ENCODE results near the gene MT1A.
"Not testable (repeated sequence)": the region's sequence is repeated elsewhere in the genome, so short reads cannot be mapped to it uniquely, and the experiment has no call there.

Gene MT1A

DNA sequence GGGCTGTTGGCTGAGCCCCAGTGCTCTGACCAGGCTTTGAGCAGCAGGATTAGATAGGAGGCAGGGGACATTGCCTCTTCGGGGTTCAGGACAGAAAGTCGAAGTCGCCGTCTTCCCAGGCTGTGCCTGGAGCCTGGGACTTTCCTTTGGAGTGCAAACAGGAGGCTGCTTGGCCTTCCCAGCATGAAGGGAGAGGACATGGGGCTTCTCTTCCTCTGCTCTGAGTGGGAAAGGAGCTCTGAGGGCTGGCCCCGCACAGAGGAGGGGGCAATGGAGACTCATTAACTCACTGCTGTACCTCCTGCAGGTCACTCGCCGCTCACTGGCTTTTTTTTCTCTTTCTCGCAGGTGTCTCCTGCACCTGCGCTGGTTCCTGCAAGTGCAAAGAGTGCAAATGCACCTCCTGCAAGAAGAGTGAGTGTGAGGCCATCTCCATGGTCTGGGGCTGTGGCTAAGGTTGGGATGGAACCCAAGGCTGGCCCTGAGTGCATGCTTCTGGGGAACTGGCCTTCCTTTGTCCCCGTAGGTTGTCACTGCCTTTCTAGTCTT is 19.9 kb downstream of the MT1A start:
- no peak for DNase-seq

DNA sequence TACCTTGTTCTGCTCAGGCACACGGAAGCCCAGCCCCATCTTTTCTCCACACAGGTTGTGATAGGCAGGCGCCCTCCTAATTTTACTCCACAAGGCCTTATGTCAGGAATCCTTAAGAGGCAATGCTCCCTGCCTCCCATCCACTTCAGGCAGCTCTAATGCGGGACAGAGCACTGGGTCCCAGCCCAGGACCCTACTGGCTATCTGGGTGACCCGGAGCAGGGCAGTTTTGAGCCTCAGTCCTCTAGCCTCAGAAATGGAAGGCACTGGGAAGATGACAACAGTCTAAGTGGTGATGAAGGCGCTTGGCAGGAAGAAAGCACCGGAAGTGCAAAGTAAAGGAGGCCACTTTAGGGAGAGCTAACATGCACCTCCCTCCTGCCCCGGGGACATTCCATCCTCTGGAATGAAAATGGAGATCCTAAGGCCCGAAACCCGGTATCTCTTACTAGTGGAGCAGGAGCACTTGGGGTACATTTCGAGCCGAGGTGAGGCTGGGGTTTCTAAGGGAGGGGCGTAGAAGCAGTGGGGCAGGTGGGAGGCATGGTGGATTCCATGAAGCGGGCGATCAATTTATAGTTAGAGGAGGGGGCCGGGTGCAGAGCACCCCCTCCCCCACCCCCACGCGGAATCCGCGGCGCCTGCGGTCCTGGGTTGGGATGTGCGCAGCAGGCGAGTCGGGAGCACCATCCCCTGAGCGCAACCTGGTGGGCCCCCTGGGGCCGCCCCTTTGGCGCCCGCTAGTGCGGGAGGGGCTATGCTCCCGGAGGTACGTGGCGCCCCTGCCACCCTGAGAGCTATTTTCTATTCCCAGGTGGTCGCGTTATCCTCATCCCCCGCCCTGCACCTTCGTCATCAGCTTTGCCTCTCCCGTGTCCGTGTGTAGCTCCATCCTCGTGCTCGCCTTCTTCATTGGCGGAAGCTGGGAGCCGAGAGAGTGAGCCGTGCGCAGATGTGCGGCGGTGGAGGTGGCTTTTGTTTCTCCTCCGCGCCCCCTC is 24.2 kb downstream of the MT1A start:
- DNase-seq, result peak; percentile 41

DNA sequence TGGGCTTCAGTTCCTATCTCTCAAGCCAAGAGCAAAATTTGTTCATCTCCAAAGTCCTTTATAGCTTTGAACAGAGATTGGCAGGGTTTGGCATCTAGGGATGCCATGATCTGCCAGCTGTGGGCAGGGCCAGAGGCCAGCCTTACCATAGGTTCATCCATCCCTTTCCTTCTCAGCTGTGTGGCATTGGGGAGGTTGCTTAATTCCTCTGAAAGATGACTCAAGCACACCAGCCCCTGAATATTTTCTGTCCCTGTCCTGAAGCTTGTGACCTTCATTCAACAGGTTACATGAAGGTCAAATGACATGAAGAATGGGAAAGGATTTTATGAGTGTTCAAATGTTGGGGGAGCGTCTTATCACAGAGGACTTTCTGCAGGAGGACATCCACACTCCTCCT is 26.0 kb downstream of the MT1A start:
- no peak for DNase-seq

DNA sequence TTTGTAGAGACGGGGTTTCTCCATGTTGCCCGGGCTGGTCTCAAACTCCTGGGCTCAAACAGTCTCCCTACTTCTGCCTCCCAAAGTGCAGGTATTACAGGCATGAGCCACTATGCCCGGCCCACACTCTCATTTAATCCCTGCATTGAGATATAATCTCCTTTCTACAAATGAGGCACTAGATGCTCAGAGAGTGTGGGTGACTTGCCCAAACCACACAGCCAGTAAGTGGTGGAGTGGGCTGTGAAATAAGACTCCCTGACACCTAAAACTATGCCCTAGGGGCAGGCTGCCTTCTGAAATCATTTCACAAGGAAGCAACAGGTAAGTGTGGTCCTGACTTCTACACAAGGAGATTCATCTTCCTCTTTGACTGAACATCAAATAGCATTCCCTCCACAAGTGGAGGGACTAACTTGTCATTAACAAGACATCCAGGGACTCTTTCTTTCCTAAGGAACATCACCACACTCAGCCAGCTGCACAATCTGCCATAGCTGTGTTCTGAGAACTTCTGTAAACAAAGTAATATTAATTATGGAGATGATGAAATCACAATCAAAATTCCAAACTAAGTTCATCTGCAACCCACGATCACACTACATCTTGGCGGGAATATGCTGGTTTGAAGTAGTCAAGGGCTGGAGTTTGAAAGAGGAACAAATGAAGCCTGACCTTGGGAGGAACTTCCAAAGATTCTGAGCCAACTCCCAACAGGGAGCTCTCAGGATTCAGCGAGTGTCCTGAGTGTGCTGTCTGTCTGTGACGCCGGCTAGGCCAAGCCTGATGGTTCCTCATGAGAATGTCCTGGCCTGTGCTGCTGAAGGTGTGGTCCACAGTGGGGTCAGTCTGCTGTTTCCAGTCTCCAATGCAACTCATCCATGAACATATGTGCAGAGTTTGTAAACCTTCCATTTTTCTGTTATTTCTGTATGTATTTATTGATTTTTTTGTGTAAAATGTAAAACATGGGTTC is 27.1 kb downstream of the MT1A start:
- not testable (repeated sequence) for DNase-seq

DNA sequence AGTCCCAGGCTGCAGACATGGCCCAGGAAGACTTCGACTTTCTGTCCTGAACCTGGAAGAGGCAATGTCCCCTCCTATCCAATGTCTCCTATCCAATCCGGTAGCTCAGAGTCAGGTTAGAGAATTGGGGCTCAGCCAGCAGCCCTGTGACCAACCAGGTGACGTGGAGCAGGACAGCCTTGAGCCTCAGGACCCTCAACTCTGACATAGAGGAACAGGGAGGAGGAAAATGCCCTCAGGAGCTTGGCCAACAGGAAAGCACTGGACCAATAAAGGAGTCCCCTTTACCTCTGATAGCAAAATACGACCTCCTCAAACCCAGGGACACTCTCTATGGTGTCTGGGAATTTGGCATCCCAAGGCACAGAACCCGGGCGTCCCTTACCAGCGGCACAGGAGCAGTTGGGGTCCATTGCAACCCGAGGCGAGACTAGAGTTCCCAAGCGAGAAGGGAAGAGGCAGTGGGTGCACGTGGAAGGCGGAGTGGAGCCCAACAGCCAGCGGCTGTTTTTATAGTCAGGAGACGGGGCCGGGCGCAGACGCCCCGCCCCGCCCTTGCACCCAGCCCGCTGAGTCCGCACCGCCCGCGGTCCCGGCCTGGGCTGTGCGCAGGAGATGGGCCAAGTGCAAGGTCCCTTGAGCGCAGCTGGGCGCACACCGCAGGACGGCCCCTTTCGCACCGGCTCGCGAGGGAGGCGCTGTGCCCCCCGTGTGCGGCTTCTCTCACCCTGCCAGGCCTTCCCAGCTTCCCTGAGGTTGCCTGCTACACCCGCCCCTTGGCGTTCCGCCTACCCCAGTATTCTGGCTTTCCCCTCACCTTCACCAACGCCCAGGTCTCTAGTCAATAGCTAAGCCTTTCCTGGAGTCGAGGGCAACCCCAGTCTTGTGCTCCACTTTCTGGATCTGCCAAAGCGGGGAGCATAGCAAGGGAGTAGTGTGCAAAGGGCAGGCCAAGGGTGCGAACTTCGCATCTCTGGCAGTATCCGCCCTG is 29.4 kb downstream of the MT1A start, which contains the start of gene MT1G:
TSS of gene MT1G (minus strand) at position 485 of the 991 bp plus-strand sequence. CDS start at position 413, 72 bp downstream.
- DNase-seq, result peak; percentile 40

DNA sequence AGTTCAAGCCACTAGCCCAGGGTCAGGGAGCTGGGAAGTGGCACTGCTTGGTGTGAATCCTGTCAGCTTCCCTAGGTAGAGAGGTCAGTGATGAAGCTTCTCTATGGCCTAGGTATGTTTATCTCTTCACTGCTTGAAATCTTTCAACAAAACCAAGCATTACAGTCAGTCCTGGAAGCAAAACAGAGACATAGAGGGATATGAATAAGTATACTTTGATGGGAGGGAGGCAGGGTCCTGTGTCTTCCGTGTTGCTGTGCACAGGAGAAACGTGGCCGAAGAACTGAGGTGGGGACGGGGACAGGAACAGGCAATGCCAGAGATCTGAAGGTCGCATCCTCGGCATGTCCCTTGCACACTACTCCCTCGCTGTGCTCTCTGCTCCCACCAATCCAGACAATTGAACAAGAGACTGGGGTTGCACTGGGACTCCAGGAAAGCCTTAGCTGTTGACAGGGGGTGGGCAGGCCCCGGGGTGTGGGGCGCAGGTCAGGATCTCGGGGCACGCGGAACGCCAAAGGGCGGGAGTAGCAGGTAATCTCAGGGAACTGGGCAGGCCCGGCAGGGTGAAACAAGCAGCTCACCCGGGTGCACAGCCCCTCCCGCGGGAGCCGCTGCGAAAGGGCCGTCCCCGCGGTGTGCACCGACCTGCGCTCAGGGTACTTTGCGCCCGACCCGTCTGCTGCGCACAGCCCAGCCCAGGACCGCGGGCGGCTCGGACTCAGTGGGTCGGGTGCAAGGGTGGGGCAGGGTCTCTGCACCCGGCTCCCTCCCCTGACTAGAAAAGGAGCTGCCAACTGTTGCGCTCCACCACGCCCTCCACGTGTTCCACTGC is 30.8 kb downstream of the MT1A start, which contains the start of gene MT1H:
TSS of gene MT1H (plus strand) at position 810 of the 835 bp plus-strand sequence. CDS start 71 bp downstream, outside the sequence.
- DNase-seq, result no peak

DNA sequence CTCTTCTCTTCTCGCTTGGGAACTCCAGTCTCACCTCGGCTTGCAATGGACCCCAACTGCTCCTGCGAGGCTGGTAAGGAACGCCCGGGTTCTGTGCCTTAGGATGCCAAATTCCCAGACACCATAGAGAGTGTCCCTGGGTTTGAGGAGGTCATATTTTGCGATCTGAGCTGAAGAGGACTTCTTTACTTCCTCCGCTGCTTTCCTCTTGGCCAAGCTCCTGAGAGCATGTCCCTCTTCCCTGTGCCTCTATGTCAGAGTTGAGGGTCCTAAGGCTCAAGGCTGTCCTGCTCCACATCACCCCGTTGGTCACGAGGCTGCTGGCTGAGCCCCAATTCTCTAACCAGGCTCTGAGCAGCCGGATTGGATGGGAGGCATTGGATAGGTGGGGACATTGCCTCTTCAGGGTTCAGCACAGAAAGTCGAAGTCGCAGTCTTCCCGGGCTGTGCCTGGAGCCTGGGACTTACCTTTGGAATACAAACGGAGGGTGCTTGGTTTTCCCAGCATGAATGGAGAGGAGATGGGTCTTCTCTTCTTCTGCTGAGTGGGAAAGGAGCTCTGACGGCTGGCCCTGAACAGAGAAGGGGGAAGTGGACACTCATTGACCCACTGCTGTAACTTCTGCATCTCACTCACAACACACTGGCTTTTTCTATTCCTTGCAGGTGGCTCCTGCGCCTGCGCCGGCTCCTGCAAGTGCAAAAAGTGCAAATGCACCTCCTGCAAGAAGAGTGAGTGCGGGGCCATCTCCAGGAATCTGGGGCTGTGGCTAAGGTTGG is 31.6 kb downstream of the MT1A start:
- no peak for DNase-seq

DNA sequence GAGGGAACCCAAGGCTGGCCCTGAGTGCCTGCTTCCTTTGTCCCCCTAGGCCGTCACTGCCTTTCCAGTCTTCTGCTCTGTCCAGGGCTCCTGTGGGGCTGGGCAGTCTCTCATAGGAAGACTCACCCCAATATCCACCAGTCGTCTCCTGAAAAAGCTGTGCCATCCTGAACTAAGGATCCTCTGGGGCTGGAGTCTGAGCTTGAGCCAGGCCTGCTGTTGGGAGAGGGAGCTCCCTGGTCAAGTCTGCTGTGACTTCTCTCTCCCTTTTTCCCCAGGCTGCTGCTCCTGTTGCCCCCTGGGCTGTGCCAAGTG is 32.1 kb downstream of the MT1A start:
- DNase-seq, result no peak

DNA sequence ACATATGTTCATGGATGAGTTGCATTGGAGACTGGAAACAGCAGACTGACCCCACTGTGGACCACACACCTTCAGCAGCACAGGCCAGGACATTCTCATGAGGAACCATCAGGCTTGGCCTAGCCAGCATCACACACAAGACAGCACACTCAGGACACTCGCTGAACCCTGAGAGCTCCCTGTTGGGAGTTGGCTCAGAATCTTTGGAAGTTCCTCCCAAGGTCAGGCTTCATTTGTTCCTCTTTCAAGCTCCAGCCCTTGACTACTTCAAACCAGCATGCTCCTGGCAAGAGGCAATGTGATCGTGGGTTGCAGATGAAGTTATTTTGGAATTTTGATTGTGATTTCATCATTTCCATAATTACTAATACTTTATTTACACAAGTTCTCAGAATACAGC is 33.2 kb downstream of the MT1A start:
- not testable (repeated sequence) for DNase-seq

DNA sequence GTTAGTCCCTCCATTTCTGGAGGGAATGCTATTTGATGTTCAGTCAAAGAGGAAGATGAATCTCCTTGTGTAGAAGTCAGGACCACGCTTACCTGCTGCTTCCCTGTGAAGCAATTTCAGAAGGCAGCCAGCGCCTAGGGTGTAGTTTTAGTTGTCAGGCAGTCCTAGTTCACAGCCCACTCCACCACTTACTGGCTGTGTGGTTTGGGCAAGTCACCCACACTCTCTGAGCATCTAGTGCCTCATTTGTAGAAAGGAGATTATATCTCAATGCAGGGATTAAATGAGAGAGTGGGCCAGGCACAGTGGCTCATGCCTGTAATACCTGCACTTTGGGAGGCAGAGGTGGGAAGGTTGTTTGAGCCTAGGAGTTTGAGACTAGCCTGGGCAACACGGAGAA is 33.7 kb downstream of the MT1A start:
- DNase-seq, result not testable (repeated sequence)

DNA sequence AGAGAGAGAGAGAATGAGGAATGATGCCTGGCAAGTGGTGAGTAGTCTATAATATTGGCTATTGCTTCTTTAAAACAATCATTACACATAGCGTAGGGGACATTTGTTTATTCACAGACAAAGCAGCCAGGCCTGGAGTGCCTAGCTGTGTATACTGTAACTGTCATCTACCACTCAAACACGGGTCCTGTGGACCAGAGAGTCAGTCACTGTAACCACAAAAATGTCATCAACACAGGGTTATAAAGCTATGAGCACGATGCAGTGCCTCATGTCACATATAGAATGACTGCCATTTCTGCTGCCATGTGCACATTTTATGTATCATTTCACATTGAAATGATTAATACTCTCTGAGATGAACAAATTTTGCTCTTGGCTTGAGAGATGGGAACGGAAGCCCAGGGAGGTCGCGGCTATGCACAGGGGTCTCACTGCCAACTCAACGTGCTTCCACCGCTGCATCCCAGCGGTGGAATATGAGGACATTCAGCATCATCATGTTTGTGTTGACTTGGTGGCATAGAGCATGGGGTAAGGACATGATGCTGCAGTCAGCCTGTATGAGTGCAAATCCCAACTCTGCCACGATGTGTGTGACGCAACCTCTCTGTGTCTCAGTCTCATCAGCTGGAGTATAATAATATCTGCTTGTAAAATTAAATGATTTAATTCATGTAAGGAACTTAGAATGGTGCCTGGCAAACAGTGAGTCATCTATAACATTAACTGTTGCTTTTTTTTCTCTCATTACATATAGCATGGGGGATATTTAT is 34.5 kb downstream of the MT1A start:
- DNase-seq, result no peak

DNA sequence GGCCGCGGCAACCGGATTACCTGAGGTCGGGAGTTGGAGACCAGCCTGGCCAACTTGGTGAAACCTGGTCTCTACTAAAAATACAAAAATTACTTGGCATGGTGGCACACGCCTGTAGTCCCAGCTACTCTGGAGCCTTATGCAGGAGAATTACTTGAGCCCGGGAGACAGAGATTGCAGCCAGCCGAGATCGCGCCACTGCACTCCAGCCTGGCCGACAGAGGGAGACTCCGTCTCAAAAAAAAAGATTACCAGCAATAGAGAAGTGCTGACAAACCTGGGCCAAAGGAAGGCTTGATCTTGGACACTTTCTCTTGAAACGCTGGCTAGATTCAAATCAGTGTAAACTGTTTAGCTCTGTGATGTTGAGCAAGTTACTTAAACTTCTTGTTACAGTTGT is 35.5 kb downstream of the MT1A start:
- DNase-seq, result no peak

DNA sequence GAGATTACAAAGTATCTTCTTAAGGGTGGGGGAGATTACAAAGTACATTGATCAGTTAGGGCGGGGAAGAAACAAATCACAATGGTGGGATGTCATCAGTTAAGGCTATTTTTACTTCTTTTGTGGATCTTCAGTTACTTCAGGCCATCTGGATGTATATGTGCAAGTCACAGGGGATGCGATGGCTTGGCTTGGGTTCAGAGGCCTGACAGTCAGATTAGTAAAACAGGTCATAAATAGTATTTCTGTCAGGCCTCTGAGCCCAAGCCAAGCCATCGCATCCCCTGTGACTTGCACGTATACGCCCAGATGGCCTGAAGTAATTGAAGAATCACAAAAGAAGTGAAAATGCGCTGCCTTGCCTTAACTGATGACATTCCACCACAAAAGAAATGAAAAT is 36.1 kb downstream of the MT1A start:
- DNase-seq, result not testable (repeated sequence)

DNA sequence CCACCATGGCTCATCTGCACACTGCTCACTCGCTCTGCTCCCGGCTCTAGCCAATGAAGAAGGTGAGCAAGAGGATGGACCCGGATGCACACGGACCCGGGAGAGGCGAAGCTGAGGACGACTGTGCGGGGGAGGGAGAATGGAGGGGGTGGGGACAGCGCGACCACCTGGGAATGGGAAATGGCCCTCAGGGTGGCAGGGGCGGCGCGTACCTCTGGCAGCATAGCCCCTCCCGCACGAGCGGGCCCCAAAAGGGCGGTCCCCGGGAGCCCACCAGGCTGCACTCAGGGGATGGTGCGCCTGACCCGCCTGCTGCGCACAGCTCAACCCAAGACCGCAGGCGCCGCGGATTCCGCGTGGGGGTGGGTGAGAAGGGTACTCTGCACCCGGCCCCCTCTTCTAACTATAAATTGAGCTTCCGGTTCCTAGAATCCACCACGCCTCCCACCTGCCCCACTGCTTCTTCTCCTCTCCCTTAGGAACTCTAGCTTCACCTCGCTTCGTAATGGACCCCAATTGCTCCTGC is 37.3 kb downstream of the MT1A start:
- no peak for DNase-seq

DNA sequence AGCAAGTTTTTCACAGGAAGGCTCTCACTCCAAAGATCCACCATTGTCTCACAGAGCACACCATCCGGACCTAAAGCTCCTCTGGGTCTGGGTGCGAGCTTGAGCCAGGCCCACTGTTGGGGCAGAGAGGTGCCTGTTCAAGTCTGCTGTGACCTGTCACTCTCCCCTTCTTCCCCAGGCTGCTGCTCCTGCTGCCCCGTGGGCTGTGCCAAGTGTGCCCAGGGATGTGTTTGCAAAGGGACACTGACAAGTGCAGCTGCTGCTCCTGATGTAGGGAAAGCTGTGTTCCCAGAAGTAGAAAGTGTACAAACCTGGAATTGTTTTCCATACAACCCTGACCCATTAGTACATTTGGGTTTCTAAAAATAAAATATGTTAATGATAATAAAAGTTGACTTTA is 39.0 kb downstream of the MT1A start:
- no peak for DNase-seq

DNA sequence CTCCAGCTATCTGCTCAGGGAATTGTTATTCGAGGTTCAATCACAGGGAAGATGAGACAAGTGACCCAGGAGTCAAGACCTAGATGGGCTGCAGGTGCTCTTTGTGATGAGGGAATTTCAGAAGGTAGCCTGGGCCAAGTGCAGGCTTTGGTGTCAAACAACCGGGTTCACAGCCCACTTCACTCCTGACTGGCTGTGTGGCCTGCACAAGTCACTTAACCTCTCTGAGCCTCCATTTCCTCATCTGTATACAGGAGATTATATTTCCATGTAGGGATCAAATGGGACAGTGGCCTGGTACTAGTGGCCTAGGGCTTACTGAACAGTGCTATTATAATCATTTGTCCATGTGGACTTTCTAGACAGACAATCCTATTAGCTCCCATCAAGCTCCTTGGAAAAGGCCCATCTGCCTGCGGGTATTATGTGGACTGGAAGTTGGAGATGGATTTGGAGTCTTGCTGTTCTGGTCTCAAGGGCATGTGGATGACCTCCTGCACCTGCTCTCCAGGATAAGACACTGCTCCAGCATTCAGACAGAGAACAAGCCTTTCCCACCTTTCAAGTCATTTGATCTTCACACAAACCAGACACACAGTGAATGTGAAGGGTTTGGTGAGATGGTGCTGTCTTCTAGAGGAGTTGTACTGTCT is 40.7 kb downstream of the MT1A start:
- DNase-seq, result no peak

DNA sequence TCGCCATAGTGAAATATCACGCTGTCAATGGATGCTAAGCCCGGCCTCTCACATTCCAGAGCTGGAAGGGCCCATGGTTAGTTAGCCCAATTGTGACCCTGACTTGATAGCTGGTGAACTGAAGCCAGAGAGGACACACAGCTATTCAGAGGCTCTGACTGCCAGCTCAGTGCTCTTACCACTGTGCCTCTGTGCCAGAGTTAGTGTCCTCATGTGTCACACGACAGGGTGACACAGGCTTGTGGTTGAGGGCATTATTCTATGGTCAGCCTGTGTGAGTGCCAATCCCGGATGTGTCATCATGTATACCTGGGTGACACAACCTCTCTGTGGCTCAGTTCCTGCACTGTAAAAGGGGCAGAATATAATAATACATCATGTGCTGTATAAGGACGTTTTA is 41.4 kb downstream of the MT1A start:
- DNase-seq, result no peak

Measured in DMS153 (cell line).